Nephron progenitor cell (in vitro differentiated cells): ENCODE measurements around the gene TRIAP1.

Source experiments
- DNase-seq: peaks from one replicate; pipeline ENCODE4 v3.0.0; 2021
- H3K27ac Mint-ChIP-seq: 2 replicates; pipeline ENCODE4 v1.8.0; 2021; ENCODE audit warnings: mild to moderate bottlenecking, moderate library complexity, mixed read lengths
- H3K27me3 Mint-ChIP-seq: 2 replicates; pipeline ENCODE4 v1.8.0; 2021; ENCODE audit warnings: mild to moderate bottlenecking, low read depth, mixed read lengths; ENCODE audit not compliant: poor library complexity
- H3K36me3 Mint-ChIP-seq: 2 replicates; pipeline ENCODE4 v1.8.0; 2021; ENCODE audit warnings: low read depth, mixed read lengths
- H3K4me1 Mint-ChIP-seq: 2 replicates; pipeline ENCODE4 v1.8.0; 2021; ENCODE audit warnings: mixed read lengths
- H3K4me3 Mint-ChIP-seq: 2 replicates; pipeline ENCODE4 v1.8.0; 2021; ENCODE audit warnings: mild to moderate bottlenecking, moderate library complexity, mixed read lengths
- H3K9me3 Mint-ChIP-seq: 2 replicates; pipeline ENCODE4 v1.8.0; 2021; ENCODE audit warnings: mild to moderate bottlenecking, moderate library complexity, mixed read lengths
- CTCF ChIP-seq: fragments of 200-600 bp; sonication (generic); IDR thresholded peaks from 2 replicates; pipeline ENCODE4 v1.5.0; 2021; ENCODE audit warnings: antibody characterized with exemption

The TRIAP1 gene

GRCh38 chr12:120428597-120429229 is 17.5 kb downstream of the TRIAP1 start:
- Mint-ChIP-seq H3K36me3 (no peaks in the 10 kb centered on the region), H3K9me3 (no peaks in the 10 kb centered on the region), H3K4me3 (no peak overlapping the region), H3K27ac (no peak overlapping the region), H3K4me1 (peaks cover 10% of the 10 kb centered on the region), H3K27me3 (peaks cover 25% of the 10 kb centered on the region)
- DNase-seq = no peak
- no peak for TF ChIP-seq CTCF

- no peak for TF ChIP-seq CTCF
- H3K4me3 Mint-ChIP-seq = no peak overlapping the region
- H3K36me3 Mint-ChIP-seq = no peaks in the 10 kb centered on the region
- DNase-seq = no peak
- H3K27me3 Mint-ChIP-seq = peaks cover 22% of the 10 kb centered on the region
- H3K27ac Mint-ChIP-seq = no peak overlapping the region
- H3K4me1 Mint-ChIP-seq = peaks cover 17% of the 10 kb centered on the region
- no peaks in the 10 kb centered on the region for H3K9me3 Mint-ChIP-seq
Observed at GRCh38 chr12:120425797-120426196, 20.4 kb downstream of the TRIAP1 start.

- Mint-ChIP-seq H3K4me1 (peaks cover 6% of the 10 kb centered on the region), H3K9me3 (no peaks in the 10 kb centered on the region), H3K27me3 (peaks cover 14% of the 10 kb centered on the region), H3K27ac (no peak overlapping the region), H3K4me3 (no peak overlapping the region), H3K36me3 (no peaks in the 10 kb centered on the region)
- DNase-seq = no peak
- TF ChIP-seq CTCF = no peak
Observed at GRCh38 chr12:120422892-120423456, 23.2 kb downstream of the TRIAP1 start.

- no peak overlapping the region for H3K4me3 Mint-ChIP-seq
- TF ChIP-seq CTCF = no peak
- H3K27me3 Mint-ChIP-seq = peaks cover 12% of the 10 kb centered on the region
- H3K27ac Mint-ChIP-seq = no peak overlapping the region
- no peaks in the 10 kb centered on the region for H3K9me3 Mint-ChIP-seq
- peaks cover 6% of the 10 kb centered on the region for H3K4me1 Mint-ChIP-seq
- no peak for DNase-seq
- H3K36me3 Mint-ChIP-seq = no peaks in the 10 kb centered on the region
Observed at GRCh38 chr12:120421701-120422100, 24.5 kb downstream of the TRIAP1 start.

GRCh38 chr12:120417917-120418580 is 28.1 kb downstream of the TRIAP1 start:
- no peaks in the 10 kb centered on the region for H3K9me3 Mint-ChIP-seq
- H3K36me3 Mint-ChIP-seq = no peaks in the 10 kb centered on the region
- no peak overlapping the region for H3K27ac Mint-ChIP-seq
- H3K27me3 Mint-ChIP-seq = peaks cover 8% of the 10 kb centered on the region
- no peak for DNase-seq
- no peak overlapping the region for H3K4me3 Mint-ChIP-seq
- H3K4me1 Mint-ChIP-seq = peaks cover 21% of the 10 kb centered on the region
- TF ChIP-seq CTCF = no peak
